HG02642 (cell line): ENCODE results near the gene AZI2.

Experiments used
- ATAC-seq: cut with Tn5 transposase; IDR thresholded peaks from one replicate; pipeline ENCODE4 v1.9.1; 2021; ENCODE audit warnings: mild to moderate bottlenecking; ENCODE audit not compliant: unreplicated experiment, poor library complexity

AZI2 gene

GRCh38 chr3:28308196-28308595, 40.4 kb downstream of the AZI2 start:
- no peak for ATAC-seq

GRCh38 chr3:28301688-28302087, 46.9 kb downstream of the AZI2 start:
- ATAC-seq, result no peak

- ATAC-seq, result no peak
These were observed 48.2 kb downstream of the AZI2 start for GRCh38 chr3:28300345-28300962.

- ATAC-seq, result no peak
These were observed 48.9 kb downstream of the AZI2 start for GRCh38 chr3:28299705-28300104.

GRCh38 chr3:28295898-28296490, 52.6 kb downstream of the AZI2 start:
- ATAC-seq, result no peak

GRCh38 chr3:28294667-28295413, 53.8 kb downstream of the AZI2 start:
- no peak for ATAC-seq

- no peak for ATAC-seq
These were observed 56.0 kb downstream of the AZI2 start for GRCh38 chr3:28292622-28293021.

- no peak for ATAC-seq
These were observed 57.0 kb downstream of the AZI2 start for GRCh38 chr3:28291577-28291976.

- no peak for ATAC-seq
These were observed 57.7 kb downstream of the AZI2 start for GRCh38 chr3:28290863-28291300.

GRCh38 chr3:28287046-28287445, 61.6 kb downstream of the AZI2 start:
- no peak for ATAC-seq

- peak; percentile 88 for ATAC-seq
These were observed 62.0 kb downstream of the AZI2 start for GRCh38 chr3:28286595-28286994.

GRCh38 chr3:28280781-28281180, 67.8 kb downstream of the AZI2 start:
- no peak for ATAC-seq

- ATAC-seq, result peak; percentile 63
These were observed 68.9 kb downstream of the AZI2 start for GRCh38 chr3:28279770-28280169.

GRCh38 chr3:28278918-28279317, 69.7 kb downstream of the AZI2 start:
- ATAC-seq, result no peak

GRCh38 chr3:28273837-28274236, 74.8 kb downstream of the AZI2 start:
- no peak for ATAC-seq
